ENCODE data around the gene KLF7.

The KLF7 gene

DNA sequence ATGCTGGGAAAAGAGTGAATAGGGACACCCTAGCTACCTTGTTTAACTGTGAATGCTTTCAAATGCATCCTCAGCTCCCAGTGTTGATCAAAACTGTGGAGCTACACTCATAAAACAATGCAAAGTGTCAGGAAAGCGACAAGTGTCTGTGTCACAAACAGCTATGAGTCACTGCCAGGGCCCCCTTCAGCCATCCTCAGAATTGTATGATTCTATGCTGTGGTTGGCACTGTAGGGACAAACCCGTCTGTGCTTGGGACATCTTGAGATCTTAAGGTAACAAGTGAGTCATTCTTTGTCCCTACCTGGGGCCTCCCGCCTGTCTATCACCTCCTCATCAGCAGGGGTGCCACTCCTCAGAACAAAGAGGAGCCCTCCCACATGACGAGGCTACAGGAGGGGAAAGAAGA lies 42.4 kb downstream of the KLF7 start:
- DNase-seq, result no peak

DNA sequence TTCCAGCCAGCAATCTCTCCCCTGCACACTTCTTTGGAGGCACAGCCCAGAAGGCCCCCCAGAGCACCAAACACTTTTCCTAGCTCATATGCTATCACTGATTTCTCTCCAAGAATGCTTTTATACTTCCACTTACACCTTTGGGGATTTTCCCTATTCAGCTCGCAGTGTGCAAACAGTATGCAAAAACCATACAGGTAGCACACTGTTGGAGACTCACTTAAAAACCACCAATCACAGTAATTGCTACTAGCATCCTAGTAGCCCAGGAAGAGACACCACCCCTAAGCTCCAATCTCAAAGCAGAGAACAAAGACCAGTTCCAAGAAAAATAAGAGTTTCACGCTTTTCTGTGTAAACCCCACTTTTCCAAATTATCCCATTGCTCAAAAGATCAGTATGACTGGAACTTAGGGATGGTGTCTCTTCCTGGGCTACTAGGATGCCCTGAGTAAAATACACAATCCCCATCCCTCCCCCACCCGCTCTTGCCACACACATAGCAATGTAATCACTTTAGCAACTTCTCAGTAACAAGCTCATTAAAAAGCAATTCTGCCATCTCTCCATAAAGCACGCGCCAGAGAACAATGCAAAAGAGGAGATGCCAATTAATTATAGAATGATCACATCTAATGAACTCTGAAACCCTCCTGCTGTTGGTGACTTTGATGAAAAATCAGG lies 43.0 kb downstream of the KLF7 start:
- no peak for DNase-seq

DNA sequence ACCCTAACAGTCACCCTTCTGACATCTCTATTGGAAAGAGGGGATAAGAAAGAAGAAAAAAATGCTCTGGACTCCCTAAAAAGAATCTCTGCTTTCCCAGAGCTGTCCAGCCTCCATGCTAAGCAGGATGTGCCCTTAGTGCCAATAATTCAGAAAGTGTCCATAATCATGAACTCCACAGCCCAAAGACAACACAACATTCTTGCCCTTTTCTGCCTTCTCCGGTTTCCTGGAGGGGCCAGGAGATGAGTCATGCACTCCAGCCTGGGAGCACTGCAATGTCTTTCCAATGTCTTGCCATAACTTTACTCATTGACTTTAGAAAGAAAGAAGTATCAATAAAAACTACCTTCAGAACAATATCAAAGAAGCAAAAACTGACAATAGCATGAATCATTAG lies 44.0 kb downstream of the KLF7 start:
- no peak for DNase-seq

DNA sequence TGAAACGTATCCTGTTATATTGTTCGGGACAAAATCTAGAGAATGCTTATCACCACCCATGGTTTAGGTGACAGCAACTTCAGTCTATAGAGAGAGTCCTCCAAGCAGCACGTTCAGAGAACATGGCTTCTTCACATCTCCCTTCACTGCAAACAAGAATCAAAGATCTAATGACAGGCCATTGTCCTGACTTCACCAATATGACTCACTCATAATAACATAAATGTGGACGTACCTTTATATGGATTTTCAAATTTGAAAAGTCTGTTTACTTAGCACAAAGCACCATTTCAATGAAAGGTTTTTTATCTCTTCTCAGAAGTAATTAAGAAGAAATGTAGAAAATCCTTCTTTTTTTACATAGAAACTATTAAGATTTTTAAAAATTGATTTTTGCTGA lies 46.7 kb downstream of the KLF7 start:
- no peak for DNase-seq

DNA sequence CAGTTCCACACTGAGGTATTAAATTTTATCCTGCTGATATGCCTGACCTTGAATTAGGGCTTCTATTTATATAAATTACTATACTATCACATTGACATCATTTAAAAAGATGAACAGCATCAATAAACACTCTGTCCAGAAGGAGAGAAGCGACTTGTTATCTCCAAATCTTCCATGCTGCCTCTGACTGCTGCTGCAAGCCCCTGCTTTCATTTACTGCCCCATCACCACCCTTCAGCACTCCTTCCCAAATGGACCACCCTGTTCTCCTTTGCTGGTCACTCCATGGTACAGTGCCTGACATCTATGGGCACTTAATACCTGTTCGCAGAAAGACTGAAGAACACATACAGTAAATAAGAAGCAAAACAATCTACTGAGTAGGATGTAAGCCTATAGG lies 48.1 kb downstream of the KLF7 start:
- no peak for DNase-seq

DNA sequence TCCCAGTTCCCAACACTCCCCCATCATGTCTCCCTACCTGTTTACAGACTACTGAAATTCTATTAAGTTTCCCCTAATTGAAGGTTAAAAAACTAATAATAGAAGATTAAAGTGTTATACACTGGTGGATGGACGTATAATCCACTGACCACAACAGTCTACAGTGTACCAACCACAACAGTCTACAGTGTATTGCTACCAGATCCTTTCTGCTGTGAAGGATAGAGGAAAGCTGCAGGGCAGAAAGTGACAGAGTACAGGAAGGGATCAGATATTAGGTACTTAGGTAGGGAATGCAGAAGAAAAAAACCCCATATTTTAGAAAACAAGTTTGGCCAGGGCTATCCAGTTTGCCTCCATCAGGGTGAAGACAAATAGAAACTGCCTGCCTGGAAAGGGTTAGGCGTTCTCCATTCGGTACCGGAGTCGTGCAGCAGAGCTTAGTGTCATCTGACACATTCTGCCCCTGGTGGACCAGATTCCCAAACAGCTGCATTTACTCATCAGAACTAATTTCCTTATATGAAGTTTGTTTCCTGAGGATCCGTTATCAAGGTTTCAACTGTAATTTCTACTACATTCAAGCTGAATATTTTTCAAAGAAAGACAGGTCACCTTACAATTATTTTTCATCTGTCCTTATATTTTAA lies 49.9 kb downstream of the KLF7 start:
- no peak for DNase-seq

DNA sequence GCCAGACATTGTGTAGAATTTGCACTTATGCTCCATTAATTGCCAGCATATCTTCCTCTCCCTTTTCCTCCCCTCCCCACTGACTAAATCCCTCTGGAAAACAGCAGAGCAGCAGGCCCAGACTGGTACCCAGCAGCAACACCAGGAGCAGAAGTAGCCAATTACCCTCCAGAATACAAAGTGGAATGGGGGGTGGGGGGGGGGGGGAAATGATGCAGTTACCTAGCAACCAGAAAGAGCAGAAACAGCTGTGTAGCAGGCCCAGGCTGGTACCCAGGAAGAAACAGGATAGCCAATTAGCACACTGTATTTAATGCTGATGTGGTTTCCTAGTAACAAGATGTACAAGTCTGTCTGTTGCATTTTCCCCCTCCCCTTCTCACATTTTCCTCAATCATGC lies 52.3 kb downstream of the KLF7 start:
- no peak for DNase-seq

DNA sequence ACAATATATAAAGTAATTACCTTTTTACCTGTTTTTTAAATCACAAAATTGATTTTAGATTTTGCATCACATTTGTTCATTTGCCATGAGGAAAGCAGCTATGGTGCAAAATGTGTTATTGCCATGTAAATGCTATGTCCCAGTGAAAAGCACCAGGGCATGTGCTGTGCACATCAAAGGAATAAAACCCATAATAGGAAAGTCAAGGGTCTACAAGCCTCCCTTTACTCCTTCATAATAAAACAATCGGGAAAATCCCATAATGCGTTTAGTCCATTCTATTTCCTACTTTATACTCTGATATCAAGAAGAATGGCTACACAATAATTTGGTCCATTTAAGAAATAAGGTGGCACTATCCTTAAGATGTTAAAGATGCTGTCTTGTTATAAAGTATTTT lies 53.0 kb downstream of the KLF7 start:
- no peak for DNase-seq

DNA sequence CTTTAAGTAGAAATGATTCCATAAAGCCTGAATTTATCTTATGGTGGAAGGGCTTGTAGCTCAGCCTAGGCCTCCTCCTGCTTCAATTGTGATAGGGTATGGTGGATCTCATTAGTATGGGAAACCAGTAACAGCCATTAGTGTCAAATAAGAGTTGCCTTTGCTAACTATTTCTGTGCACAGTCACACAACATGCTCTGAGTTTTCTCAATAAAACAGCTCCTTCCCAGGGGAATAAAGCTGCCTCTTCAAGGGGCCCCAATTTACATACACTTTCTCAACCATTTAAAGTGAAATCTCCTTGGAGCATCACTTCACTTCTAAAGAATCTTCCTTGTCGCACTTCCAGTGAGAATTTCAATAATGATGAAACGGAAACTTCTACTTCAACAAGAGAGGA lies 53.4 kb downstream of the KLF7 start:
- no peak for DNase-seq

DNA sequence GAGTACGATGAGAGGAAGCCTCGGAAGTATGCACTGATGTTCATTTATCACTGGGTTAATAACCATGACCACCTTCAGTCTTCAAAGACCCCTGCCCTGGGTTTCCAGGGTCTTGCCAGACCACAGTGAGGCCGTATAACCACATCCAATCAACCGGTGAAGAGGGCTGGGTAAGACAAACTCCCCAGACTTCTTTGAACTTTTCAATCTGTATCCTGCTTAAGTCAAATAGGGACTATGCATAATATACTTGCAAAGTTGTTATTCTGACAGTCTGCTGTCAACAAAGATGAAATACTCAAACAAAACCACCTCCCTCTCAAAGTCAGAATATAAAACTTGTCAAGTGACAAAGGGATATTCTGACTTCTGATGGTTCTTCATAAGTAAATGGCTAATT lies 54.0 kb downstream of the KLF7 start:
- DNase-seq, result no peak

DNA sequence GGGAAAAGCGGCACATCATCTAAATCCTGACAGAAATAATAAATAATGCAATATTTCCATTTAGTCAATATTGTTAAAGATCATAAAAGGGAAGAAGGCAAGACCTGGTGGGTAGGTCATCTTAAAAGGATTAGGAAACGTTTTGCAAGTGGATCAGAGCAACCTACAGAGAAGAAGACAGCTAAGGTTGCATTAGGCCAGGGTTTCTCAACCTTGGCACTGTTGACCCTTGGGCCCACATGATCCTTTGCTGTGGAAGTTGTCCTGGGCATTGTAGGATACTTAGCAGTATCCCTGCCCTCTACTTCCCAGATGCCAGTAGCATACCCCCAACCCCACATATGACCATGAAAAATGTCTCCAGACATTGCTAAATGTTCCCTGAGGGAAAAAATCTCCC lies 55.0 kb downstream of the KLF7 start:
- no peak for DNase-seq

DNA sequence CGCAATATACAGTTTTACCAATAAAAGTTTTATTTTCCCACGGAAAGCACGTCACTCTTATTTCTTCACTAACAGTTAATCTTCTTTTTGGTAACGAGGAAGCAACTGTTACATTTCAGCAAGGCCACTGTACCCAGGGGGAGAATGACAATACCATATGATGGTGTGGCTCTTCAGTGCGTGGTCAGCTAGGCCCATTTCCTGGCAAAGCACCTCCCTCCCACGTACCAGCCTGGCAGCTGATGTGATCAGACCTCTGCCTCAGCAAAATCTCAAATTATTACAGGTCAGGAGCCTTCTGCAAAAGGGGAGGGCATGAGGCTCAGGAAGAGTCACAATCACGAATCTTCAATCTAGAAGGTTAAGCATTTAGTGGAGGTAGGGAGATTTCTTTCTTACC lies 55.4 kb downstream of the KLF7 start:
- DNase-seq, result no peak

DNA sequence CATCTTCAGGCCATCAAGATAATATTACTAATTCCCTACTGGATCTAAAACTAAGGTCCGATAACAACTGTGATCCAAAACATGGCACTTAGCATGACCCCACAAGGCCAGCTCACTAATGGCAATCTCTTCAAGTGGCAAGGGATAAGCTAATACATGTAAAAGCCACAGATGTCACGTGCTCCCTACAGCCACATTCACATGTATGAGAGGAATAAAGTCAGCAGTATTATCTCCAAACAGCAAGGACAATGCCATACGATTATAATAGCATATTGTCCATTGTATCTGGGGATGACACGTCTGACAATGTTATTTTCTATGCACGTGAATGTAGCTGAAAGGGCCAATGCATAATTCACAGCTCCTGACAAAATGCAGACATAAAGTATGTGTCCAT lies 56.0 kb downstream of the KLF7 start:
- DNase-seq, result no peak

DNA sequence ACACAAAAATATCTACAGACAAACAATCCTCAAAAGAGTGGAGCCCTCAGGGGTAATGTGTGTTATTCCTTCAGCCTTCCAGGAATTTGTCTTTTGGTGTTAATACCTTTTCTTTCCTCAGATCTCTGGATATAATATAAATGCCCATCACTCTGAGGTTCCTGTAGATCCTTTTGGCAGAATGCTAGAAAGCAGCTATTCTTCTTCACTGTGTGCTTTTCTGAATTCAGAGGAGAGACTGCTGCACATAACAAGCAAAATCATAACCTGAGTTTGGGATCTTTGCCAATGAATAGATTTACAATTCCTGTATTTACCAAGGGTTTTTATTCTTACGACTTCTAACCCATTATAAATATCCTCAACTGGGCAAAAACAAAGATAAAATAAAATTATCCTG lies 57.3 kb downstream of the KLF7 start:
- DNase-seq, result no peak

DNA sequence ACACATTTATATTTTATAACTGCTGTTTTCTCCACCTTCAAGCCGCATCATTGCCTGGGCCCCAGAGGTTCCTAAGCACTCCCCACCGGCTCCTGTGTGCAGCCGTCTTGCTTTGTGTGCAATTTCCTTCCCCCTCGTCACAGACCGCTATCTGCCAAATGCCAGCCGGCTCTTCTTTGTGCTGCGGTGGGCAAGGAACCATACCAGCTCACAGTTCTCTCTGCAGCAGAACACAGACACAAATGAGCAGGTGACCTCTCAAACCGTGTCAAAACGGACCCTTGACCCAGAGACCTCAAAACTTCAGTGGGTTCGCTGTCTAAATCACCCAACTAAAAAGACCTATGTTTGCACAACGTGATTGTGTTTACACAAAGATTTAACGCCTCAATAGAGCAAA lies 58.2 kb downstream of the KLF7 start:
- no peak for DNase-seq

DNA sequence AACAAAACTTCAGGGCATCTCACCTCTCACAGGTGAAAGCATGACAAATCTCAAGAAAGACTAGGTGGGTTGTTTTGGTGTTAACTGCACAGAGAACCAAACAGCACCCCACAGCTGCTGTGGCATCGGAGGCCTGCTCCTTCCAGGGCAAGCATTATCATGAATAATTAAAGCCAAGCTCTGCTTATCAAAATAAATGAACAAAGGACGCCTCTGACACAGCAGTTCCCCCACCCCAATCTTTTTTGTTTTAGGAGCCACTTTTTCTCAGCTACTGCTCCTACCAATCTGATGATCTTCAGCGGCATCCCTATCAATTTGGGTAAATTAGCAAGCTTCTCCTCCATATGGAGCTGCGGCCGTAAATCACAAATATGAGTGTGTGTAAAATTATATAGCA lies 58.6 kb downstream of the KLF7 start:
- no peak for DNase-seq

DNA sequence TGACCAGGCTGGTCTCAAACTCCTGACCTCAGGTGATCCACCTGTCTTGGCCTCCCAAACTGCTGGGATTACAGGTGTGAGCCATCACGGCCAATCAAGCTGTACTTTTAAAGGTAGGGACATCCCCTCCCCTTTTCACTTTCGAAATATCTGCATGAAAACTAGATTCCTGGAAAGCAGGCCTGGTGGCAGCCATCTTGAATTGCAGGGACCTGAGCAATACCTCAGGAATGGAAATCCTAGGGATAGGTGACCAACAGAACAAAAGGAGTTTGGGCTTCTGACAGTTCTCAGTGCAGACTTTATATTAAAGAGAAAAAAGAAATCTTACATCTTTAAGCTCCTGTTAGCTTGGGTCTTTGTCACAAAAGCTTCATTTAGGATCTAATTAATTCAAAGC lies 62.6 kb downstream of the KLF7 start:
- no peak for DNase-seq

DNA sequence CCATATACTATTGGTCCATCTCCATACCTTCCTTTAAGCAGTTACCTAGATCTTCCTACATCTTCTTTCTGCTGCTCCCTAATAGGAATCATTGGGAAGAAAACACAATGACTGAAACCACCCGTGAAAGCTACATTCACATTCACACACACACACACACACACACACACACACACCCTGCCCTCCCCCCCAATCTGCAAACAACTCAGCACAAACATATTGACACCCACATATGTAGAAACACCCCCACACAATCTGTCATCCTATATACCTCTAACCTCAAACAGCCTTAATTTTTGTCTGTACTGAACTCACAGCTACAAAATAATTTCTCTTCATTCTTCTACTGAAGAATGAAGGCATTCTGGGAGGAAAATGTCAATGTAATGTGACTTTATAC lies 63.8 kb downstream of the KLF7 start:
- no peak for DNase-seq

DNA sequence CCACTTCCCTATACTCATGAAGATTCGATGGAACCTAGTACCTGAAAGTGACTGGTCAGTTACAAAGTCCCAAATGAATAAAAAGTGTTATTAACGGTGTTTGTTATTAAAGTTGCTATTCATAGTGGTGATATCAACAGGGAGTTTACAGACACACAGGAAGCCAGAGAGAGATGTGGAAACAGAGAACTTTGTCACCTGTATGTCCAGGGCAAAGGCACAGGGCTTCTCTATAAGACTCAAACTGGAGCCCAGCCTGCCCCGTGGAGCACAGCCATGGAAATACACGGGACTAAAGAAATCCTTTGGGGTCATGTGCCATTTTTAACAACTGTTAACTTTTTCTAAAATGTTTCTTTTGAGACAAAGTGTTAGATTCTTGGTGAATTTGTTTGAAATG lies 68.5 kb downstream of the KLF7 start:
- DNase-seq, result no peak

DNA sequence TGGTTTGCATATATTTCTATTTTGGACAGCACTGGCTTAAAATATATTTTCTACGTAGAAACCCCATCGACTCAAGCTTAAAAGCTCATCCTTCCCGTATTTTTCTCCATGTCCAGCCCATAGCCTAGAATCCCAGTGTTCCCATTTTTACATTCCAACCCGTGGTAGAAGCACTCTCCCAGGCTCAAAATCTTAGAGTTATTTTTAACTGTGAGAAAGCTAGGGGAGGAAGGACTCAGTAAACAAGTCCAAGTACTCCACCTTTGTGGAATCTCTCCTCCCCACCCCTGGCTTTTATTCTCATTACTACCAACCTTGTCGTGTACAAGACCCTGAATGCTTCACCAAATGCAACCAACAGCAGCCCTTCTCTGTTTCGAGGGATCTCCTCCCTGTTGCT lies 69.8 kb downstream of the KLF7 start:
- DNase-seq, result no peak

DNA sequence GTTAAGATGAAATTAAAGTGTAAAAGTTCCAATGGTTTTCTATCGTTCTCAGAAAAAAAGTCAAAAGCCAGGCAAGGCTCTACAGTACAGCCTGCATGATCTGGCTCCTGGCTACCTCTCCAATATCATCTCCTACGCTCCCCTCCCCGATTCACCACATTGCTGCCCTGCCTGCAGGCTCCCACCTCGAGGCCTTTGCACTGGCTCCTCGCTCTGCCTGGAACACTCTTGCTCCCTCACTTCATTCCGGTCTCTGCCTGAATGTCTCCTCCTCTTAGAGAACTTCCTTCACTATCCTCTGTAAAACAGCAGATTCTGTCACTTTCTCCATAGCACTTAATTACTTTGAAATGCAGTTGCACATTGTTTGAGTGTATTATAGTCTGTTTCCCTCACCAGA lies 72.5 kb downstream of the KLF7 start:
- DNase-seq, result no peak

DNA sequence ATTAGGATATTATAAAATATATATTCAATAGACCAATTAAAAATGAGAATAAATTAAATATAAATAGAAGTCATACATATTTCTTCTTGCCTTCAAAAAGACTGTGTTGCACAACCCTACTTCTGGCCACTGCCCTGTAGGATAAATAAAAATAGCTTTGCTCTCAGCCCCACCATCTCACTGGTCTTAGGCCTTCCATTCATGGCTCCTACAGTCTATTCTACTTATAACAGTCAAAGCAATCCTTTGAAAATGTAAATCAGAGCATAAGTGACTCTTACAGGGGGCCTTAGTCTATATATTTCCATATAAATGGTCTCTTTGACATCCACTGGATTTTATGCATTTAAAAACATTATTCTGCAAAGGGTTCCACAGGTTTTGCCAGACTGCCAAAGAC lies 72.9 kb downstream of the KLF7 start:
- no peak for DNase-seq

DNA sequence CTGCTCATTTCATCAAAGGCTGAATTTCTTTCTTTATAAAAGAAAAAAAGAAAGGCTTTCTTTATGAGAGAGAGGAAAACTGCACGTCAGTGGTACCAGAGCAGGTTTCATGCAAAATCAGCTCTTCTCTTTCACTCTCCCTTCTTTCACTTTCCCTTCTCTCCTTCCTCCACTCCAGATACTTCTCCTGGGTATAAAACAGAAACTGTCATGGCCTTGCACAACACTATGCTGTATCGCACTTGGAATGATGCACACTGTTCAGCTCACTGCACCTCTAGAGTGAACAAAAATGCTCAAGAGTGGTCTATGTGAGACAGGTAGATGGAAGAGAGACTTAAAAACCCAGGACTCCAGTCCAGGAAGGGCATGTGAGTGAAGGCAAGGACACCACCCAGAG lies 73.8 kb downstream of the KLF7 start:
- DNase-seq, result no peak

DNA sequence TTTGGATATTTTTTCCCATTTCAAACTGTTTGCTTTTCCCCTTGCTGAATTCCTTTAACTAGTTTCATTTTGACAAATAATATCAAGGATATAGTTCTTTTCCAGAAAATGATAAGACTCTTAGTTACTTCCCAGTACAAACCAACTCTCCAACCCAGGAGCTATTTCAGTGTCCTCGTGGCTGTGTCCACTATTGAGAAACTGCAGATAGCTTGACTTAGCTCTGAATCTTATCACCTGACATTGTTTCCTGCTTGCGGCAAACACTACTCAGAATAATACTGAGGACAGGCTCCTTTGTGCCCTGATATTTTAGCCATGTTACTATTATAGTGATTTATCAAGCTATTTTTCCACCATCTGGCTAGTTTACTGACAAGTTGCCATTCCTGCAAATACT lies 74.6 kb downstream of the KLF7 start:
- no peak for DNase-seq

DNA sequence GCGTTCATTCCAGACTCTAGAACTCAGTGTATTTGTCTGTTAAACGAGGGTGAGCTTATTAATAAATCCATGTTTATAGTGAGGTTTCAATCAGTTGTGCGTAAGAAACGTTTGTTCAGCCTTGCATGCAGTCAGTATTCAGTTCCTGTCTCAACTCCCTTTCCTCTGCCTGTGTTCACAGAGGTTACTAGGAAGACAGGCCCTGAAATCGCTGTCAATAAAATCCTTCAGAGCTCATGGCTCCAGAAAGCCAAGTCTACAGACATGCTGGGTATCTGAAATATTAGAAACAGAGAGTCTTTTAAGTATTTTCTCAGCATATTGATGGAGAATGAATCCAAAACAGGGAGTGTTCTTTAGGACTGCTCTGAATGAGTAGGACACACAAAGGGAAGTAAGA lies 75.4 kb downstream of the KLF7 start:
- DNase-seq, result no peak
